SK-N-MC (cell line): Measurements from ENCODE around the gene BMP6.

Source experiments
- EZH2 ChIP-seq: fragments of 200-600 bp; sonication (generic); IDR thresholded peaks from one replicate; pipeline ENCODE4 v1.6.1; 2017; ENCODE audit warnings: antibody characterized with exemption
- FOXP2 ChIP-seq: optimal IDR thresholded peaks from 2 replicates; pipeline ENCODE3; 2011; ENCODE audit warnings: mild to moderate bottlenecking, moderate library complexity; ENCODE audit not compliant: insufficient read depth; ENCODE audit errors: extremely low read length, control extremely low read depth
- POLR2AphosphoS5 ChIP-seq: IDR thresholded peaks from 2 replicates; pipeline ENCODE4 v1.6.1; 2012; ENCODE audit warnings: mild to moderate bottlenecking, low read depth, low read length, borderline replicate concordance

DNA sequence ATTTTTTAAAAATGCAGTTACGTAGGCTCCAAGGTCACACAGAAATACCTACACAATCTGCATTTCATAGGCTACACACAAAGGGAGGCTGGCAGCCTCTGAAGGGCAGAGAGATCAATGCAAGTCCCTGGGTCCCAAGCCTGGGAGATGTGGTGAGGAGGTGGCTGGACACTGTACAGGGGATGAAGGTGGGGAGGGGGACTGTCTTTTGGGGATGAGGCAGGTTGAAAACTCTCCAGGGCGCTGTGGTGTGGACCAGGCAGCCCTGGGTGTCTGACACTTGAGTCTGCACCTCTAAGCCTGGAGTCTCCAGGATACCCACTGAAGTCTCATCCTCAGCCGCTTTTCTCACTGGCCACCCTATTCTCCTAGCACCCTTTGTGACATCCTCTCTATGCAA is 160.2 kb downstream of the BMP6 start:
- TF ChIP-seq POLR2AphosphoS5 = no peak
- no peak for TF ChIP-seq EZH2
- TF ChIP-seq FOXP2 = no peak
